22Rv1 (cell line): ENCODE results near the gene SETMAR.
A peak's percentile ranks its signal among the peaks of the same experiment; 100 is the strongest.

ENCODE experiments used
- ZFX ChIP-seq: fragments of 450-650 bp; IDR thresholded peaks from 2 replicates; pipeline ENCODE4 v1.6.1; 2017; ENCODE audit warnings: antibody characterized with exemption, borderline replicate concordance
- TF ChIP-seq, protein P1 (sequence below): fragments of 450-650 bp; IDR thresholded peaks from 2 replicates; pipeline ENCODE4 v1.5.1; 2017; ENCODE audit warnings: mild to moderate bottlenecking

DNA sequence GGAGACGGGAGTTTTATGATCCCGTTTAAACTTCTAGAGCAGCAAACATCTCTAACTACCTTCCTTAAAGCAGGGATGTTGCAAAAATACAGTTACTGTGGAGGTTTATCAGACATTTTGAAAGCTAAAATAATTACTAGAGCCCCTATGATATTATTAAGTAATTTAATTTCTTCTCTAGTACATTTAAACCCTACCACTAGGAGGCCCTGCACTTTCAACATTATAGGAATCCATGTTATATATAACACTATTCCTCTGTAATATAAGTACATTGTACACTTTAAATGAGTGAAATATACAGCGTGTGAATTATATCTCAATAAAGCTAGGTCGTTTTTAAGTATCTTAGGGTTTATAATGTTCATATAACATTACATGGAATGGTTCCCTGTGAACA lies 11.5 kb downstream of the SETMAR start:
- TF ChIP-seq, protein P1, sequence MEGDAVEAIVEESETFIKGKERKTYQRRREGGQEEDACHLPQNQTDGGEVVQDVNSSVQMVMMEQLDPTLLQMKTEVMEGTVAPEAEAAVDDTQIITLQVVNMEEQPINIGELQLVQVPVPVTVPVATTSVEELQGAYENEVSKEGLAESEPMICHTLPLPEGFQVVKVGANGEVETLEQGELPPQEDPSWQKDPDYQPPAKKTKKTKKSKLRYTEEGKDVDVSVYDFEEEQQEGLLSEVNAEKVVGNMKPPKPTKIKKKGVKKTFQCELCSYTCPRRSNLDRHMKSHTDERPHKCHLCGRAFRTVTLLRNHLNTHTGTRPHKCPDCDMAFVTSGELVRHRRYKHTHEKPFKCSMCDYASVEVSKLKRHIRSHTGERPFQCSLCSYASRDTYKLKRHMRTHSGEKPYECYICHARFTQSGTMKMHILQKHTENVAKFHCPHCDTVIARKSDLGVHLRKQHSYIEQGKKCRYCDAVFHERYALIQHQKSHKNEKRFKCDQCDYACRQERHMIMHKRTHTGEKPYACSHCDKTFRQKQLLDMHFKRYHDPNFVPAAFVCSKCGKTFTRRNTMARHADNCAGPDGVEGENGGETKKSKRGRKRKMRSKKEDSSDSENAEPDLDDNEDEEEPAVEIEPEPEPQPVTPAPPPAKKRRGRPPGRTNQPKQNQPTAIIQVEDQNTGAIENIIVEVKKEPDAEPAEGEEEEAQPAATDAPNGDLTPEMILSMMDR, result peak; percentile 44
- no peak for TF ChIP-seq ZFX
